ENCODE results near the gene NTM. TPM values are rescaled to one million over a fixed set of nuclear protein-coding genes. Genes with fewer than 3 reads are reported as not detected.

The NTM gene
- polyA plus RNA-seq, 1 donor = 44.4 TPM

DNA sequence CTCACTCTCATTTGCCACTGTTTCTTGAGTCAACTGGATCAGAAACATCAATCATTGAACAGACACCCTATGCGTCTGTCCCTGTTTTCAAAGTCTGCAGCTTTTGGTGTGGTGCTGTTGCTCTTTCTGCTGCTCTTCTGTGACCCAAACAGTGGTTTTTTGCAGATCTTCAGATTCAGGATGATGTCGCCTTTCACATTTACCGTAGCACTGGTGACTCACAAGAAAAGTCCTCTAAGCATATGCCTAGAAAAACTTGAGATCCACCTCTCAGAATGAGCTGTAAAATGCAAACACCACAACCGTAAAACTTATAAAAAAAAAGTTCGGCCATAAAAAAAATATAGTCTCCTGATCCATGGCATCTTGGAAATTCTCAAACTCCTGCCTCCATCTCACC, 400.4 kb downstream of the NTM start:
- DNase-seq = no peak

DNA sequence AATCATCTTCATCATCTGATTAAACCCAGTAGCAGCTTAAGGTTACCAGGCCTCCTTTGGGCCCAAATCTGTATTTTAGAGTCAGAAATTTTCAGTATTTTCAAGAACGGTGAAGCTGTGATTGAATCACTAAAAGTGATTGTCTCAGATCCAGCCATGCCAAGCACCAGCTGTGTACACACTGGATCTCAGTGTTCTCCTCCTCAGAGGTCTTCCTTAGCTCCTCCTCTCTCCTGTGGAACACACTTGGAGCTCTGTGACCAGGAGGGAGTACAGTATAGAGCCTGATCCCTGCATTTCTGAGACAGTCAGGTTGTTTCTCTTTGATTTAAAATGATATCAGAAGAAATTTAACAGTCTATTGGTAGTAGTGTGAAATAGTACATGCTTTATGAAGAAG, 401.1 kb downstream of the NTM start:
- no peak for DNase-seq

DNA sequence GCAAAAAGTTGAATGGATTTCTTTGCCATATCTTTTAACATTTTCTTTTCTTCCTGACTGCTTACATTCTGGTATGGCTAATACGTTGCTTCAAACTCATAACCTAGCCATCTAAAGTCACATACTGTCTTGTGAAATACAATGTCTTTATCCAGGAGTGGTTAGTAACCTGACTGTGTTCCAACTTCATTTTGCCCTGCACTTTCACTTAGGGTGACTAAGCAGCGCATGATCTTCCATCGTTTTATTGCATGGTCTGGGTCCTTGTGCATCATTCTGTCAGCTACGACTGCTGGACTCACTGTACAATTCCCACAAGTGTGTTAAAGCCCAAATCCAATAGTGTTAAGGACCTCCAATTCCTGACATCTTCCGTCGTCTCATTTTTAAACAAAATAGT, 403.2 kb downstream of the NTM start:
- DNase-seq = no peak

DNA sequence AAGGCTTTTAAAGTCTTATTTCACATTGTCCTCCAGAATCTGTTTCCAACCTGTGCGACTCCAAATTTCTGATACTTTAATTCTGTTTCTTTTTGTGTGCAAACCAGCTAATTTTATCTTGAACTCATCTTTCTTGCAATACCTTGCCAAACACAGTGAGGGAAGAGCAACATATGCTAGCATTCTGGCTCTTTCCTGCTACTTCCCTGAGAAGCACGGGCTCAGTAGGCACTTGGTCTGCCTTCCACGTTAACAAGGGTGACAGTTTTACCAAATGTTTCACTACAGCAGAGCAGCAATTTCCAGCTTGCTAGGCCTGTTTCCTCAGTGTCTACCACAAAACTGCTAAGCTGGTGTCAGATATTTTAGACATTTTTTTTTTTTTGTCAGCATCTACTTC, 405.8 kb downstream of the NTM start:
- DNase-seq = no peak

DNA sequence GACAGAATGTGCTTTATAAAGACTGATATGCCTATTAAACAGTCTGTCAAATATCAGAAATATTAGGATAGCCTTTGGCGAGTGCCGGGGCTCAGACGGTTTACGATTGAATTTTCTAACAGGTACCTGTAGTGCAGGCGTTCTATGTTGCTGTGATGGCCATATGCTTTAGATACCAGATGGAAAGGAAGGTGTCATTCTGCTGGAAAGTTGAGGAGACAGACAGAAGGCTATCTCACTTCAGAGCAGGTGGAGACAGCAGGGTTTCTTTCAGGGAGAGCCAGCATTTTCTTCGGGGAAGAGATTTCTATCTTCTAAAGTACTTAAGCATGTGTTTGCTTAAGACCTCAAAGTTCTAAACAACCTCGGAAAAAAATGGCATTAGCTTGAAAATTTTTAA, 415.4 kb downstream of the NTM start:
- no peak for DNase-seq

DNA sequence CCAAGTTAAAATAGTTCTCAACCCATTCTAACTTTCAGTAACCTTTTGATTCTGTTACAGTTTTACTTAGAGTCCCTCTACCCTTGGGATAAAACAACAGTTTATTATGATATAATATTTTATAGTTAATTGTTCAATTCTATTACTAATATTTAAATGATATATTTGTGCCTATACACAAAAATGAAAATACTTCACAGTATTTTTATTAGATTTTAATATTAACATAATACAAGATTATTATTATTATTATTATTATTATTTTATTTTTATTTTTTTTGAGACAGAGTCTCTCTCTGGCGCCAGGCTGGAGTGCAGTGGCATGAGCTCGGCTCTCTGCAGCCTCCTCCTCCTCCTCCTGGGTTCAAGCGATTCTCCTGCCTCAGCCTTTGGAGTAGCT, 416.7 kb downstream of the NTM start:
- no peak for DNase-seq

DNA sequence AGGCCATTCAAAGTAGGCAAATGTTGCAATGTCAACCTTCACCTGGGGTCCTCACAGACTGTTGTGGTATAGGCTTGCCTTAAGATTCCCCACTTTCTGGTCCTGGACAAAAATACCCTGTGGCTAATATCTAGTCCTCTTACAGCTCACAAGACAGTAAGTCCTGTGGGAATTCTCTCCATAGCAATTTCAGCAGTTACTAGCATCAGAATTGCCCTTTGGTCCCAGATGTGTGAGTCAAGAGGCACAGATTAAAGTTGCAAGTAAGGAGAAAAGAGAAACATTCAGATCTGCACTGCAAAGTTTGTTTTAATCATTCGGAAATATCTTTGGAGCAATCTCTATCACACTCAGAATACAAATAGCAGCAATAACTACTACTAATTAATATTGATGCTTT, 420.2 kb downstream of the NTM start:
- no peak for DNase-seq

DNA sequence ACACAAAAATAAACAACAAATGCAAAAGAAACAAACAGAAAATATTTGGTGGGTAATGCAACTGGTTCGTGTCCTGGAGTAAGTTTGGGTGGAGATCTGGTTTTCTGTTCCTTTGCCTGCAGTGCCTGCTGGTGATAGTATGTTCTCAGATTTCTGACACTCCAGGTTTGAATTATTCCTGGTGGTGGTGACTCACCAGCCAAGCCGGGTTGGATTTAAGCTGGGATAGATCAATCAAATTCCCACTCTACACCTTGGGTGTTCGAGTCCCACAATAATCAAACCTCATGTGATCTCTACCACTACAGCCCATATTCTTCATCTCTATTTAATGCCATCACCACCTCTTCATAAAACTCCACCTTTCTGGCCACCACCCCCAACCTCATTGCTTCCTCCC, 421.8 kb downstream of the NTM start:
- DNase-seq = no peak

DNA sequence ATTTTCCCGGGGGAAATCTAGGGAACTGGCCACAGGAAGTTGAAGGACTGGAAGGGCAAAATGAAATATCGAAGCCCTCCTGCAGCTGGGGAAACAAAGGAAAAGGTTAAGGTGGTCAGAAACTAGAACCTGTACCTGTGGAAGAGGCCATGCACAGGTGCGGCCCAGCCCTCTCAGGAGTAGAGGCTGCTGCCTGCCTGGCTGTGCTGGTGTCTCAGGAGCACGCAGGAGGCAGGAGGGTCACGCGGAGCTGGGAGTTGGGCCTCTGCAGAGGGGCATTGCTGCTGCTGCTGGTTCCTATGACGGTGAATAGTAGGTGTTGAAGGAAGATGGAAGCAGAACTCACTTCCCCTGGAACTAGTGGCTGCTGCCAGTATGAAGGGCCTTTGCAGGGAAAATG, 425.7 kb downstream of the NTM start:
- no peak for DNase-seq

DNA sequence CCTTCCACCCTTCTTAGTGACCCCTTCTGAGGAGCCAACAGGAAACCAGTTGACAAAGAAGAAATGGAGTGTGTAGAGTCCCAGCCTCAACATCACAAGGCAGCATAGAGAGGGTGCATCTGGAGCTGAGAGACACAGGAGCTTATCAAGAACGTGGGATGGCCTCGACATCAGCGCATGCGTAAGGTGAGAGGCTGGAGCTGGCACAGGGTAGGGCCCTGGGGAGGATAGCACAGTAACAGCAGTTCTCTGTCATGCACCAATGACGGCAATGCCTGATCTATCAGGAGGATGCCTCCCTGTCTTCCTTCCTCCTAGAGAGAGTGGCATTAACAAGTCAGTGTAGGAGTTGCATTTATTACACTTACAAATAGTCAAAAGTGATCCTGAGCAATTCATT, 426.1 kb downstream of the NTM start:
- DNase-seq = no peak

DNA sequence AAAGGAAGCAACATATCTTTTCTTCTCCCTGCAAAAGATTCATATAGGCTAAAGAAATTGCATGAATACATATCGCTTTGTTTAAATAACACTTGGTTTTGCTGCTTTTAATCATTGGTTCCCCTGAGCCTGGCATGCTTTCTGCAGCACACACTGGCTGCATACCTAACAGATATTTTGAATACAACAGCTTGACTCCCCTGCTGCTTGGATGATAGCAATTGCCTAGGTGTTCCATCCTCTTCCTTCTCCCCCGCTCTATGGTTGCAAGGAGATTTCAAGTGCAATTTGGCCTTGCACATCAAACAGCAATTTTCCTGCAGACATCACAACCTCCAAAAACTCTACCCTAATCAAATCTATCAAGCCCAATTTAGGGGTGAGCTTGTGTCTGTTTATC, 430.0 kb downstream of the NTM start:
- DNase-seq = no peak

DNA sequence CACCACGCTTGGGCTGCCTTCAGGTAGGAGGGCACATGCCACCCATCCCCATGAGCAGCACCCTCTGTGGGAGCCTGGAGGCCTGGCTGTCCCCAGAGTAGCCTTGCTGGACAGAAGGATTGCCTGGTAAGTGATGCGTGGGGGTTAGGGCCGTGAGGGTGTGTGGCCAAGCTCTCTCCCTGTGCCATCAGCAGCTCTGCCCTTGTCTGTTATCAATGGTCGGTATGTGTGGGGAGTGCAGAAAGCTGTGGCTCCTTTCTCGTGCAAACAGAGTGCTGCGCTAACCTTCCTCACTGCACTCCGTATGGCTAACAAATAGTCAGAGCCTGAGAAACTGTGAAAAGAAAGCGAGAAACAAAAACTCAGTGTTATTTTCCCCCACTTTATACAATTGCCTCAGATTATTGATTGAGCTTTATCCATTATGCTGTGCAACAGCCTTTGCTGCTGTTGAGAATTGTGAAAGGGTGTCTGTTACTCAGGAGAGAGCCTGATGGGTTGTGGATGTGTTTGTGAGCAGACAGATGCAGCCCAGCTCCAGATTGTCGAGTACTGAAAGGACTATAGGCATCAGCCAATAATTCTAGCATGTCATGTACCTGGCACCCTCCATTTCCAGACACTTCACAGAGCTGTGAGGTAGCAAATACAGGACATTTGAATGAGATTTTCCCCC, 432.2 kb downstream of the NTM start:
- DNase-seq = no peak

DNA sequence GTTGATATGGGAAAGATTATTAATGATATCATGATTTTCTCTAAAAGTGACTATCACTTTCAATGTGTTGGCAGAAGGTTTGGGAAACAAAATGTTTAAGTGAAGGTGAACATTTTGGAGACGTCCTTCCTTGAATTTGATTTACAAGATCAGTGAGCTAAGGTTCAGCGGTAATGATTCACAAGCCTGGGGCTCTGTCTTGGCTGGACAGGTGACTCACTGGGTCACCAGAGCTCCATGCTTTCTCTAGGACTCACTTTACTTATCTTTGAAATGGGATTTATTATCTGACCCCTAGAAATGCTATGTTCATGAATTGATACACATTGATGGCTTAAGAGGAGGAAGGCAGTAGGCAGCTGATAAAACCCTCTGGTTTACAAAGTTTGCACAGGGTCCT, 437.5 kb downstream of the NTM start:
- no peak for DNase-seq

DNA sequence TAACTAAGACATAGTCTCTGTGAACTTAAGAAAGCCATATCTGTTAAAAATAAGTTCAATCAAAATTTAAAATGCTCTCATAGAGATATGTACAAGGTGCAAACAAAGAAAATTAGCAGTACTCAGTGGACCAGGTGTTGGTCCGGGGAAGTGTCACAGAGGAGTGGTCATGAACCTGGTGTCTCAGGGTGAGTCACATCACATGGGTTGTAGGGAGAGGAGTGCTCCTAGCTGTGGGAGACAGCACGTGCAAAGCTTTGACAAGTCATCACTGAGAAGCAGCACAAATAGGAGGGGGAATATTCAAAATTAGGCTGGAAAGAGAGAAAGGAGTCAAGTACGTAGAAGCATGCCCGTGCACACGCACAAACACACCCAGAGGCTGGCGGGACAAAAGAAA, 438.1 kb downstream of the NTM start:
- DNase-seq = no peak

DNA sequence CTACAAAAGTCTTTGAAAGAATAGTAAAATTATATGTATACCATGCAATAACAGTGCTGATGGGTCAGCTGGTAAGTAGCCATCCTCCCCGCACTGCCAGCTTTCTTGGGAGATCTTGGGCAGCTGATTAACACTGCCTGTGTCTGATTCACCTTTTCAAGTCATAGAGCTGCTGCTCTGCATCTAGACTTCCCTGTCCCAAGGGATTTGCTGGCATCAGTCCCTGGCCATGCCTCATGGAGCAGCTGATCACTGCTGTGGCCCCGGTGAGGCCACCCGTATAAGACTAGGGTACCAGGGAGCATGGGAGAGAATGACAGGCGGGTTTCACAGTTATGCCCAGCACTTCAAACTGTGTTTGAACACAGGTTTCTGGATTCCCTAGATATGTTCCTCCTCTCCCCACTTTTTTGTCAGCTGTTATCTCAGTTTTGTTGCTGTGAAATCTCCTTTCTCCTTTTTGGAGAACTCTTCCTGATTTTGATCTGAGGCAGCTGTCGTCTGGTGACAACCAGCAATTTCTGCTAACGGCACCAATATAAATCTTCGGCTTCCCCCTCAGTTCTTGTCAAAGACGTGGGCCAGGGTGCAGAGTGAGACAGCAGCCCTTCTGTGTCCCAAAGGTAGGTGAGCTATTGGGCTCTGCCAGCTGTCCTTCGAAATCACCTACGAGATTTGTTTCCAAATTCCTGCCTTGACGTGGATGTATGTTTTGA, 438.9 kb downstream of the NTM start:
- DNase-seq = no peak

DNA sequence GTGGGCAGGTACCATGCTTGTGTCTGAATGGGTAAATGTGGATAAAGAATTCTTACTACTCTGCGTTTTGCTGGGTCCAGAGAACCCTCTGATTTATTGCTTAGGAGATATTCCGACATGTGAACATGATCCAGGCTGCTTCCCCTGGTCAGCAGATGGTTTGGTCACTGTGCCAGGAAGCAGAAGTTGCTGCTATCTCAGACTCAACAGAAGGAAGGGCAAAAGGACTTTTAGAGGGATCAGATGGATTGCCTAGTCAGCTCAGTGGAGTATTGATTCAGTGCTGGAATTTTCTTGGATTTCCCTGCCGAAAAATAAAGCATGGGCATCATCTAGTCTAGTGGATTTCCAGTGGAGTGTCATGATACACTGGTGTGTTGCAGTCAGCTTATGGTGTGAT, 440.1 kb downstream of the NTM start:
- no peak for DNase-seq

DNA sequence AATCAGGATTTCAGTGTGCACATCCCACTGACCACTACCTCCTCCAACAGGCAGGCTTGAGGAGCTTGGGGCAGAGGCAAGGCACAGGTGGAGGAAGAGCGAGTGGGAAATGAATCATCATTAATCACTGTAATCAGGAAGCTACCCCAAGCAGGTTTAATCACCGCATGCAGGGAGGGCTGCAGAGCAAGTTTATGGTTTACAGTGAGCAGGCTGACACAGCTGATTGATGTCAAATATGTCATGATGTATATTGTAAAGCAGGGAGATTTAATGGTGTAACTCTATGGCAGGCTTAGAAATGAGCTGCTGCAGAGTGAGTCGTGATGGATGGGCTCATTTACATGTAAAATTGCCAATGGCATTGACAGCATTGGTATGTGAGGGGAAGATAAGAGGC, 441.0 kb downstream of the NTM start:
- no peak for DNase-seq

DNA sequence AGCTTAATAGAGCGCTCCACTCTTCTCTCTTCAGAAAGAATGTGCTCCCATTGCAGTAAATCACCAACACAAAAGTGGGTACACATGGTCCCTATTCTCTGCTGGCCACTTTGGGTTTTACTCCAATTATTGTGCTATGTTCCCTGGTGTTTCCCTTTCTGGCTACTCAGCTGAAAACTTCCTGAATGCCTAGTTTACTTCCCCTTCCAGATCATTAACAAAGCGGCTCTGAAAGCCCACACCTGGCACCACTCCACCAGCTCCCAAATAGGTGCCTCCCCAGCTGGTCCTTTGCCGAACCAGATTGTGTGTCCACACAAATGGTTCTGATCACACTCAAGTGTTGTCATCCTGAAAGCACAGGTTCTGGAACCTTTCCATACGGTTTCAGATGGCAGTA, 443.7 kb downstream of the NTM start:
- DNase-seq = no peak

DNA sequence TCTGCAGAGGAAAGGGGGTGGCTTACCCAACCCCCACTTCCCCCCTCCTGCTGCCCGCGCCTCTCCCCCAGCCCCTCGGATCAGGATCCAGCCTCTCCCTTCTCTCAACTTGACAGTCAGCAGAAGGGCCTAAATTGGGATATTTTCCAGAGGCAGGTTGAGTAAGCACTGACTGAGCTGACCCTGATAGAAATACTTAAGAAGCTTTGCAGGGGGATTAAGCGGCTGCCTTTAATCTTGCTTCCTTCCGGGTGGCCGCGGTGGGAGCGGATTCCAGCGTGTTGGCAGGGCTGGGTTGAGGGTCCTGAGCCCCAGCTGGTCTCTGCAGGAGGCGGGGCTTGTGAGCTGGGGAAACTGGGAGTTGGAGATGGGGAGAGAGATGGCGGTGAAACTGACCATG, 445.2 kb downstream of the NTM start:
- no peak for DNase-seq

DNA sequence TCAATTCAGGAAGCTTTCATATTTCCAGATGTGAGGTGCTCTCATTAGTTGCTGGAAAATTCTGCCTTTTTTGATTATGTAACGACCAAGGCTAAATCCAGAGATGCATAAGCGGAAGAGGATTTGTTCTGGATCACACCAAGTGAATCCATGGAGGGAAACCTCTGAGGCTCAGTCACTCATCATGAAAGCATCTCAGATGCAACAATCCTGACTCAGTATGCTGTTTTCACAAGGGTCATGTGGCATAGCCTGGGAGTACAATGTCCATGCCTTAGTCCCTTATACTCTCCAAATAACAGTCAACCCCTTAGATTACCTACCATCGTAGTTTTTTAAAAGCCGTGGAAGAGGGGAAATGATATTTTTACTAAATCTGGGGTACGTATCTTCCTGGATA, 445.6 kb downstream of the NTM start:
- DNase-seq = no peak

DNA sequence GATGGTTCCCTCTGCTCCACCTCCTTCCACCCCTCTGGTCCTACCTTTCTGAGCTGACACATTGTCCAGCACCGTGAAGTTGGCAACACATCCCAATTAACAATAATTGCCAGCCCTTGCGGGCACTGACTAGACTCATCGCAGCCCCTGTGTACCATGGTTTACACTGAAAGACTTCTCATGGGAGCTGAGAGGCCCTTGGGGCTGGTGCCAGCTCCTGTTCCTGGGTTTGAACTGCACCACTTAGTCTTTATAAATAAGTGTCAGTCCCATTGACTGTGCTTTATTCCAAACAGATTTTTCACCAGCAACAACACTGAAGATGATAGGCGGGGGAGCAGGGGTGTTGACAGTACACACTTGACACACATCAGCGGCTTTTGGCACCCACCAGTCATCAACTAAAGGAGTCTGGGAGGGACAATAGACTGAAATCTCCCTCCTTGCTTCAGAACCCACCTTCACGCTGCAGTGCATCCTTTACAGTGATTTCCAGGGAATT, 447.3 kb downstream of the NTM start:
- DNase-seq = no peak

DNA sequence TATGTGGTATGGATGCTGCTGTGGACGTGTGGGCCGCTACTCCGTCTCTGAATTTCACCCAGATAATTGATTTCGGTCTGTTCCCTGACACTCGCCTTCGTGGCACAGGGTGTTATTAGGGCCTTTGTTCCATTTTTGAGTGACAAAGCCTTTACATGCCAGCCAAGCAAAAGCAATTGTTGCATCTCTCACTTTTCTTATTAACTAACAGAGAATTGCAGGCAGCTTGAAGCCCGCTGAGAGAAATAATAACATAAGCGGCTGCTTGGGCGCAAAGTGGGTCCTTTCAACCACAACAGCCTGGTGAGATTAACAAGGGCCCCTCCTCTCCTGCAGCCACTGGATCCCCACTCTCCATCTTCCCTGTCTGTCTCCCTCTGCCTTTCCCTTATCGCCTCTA, 449.4 kb downstream of the NTM start:
- no peak for DNase-seq

DNA sequence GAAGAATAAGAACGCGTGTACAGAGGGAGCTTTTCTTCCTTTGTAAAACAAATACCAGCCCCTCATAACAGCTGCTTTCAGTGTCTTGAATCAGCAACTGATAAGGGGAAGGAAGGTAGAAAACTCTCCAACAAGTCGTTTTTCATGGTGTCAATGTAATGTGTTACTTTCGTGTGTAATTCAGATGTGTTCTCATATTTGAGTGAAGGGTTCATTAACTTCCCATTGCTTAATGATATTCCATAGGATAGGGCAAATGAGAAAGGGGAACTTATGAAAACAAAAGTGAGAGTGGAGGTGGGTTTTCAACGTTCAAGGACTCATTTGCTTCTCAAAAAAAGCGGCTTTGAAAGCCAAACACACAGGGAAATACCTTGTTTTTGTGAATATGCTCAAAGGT, 452.1 kb downstream of the NTM start:
- no peak for DNase-seq

DNA sequence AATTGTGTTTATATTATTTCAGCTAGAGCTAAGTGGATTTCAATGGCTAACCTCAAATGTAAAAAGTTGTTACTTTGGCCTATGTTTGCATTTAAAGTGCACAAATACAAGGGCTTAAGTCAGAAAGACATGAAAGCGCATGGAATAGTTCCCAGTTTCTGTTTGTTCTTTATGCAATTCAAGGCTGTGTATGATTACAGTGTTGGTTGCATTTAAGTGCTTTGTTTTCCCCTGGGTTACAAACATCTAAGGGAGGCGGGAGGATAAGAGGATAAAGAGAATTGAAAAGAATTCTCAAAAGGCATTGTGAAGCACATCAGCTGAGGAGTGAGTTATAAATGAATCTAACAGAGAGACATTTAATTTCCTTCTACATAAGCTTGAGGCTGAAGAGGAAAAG, 453.4 kb downstream of the NTM start:
- DNase-seq = no peak
